ENCODE measurements around the gene USP33. TPM values are rescaled to one million over a fixed set of nuclear protein-coding genes. Genes with fewer than 3 reads are reported as not detected.

The USP33 gene
- total and polyA plus RNA-seq, 2 of the 13 experiments (the other 11 are each of a cell fraction or from before 2014, with no cell fraction given): 32.0 to 49.1 TPM

- no peak for TF ChIP-seq TAF15 (IDR thresholded peaks at IDR 0.05; ENCODE audit: low read depth, low read length, poor library complexity, severe bottlenecking)
- TF ChIP-seq ZNF879 (CRISPR knock-in tag; IDR thresholded peaks at IDR 0.05): no peak
- TF ChIP-seq AGO1 (IDR thresholded peaks at IDR 0.05; ENCODE audit: low read depth, low read length, poor library complexity, severe bottlenecking): peak; percentile 1
- TF ChIP-seq RAD51 (IDR thresholded peaks at IDR 0.05; ENCODE audit: borderline replicate concordance): peak; percentile 91
- peak; percentile 68; the same call in 1 of the 2 replicates for TF ChIP-seq SPEN (CRISPR knock-in tag; IDR thresholded peaks at IDR 0.05; ENCODE audit: low read depth)
- no peak for TF ChIP-seq ZNF713 (CRISPR knock-in tag; IDR thresholded peaks at IDR 0.05)
- TF ChIP-seq ZBTB4 (CRISPR knock-in tag; IDR thresholded peaks at IDR 0.05; ENCODE audit: borderline replicate concordance): no peak; the same call in 1 of the 2 replicates
- TF ChIP-seq ZNF678 (CRISPR knock-in tag; IDR thresholded peaks at IDR 0.05): 0 out of 2 replicates have a peak, but pooled peaks have one; percentile 42
- TF ChIP-seq ARNTL (CRISPR knock-in tag; IDR thresholded peaks at IDR 0.05): peak; percentile 94
- 0 out of 2 replicates have a peak, but pooled peaks have one; percentile 59 for TF ChIP-seq ZBED4 (CRISPR knock-in tag; IDR thresholded peaks at IDR 0.05; ENCODE audit: borderline replicate concordance)
- no peak for TF ChIP-seq ETS1 (CRISPR knock-in tag; IDR thresholded peaks at IDR 0.05)
- TF ChIP-seq NFKB2 (CRISPR knock-in tag; IDR thresholded peaks at IDR 0.05; ENCODE audit: borderline replicate concordance): peak; percentile 65; the same call in 1 of the 2 replicates
- TF ChIP-seq MAFG (CRISPR knock-in tag; IDR thresholded peaks at IDR 0.05): no peak
These were observed 77.0 kb downstream of the USP33 start, which contains the start of gene ZZZ3 (continued) for GRCh38 chr1:77682460-77683159.
